ENCODE measurements around the gene ZNF641. TPM values are rescaled to one million over a fixed set of nuclear protein-coding genes. Genes with fewer than 3 reads are reported as not detected.

Gene ZNF641
- total and polyA plus RNA-seq, 4 donors, result 3.0 to 15.8 (median 6.1) TPM

Small RNA genes lying within 50 kb of the gene (small RNA-seq; reads per million reads assigned to genes)
- not detected for gene AC024257.2

Other genes with a start within 250 kb of the ZNF641 start
- gene SENP1, start 244.8 kb downstream of the ZNF641 start, total RNA-seq, result 10 to 100 TPM in 1 of 2 donors, 1 to 10 TPM in 1; 6.4 to 11.7 TPM
- gene SENP1, start 244.8 kb downstream of the ZNF641 start, polyA plus RNA-seq, result 1 to 10 TPM; 1.4 to 2.1 TPM
- gene PFKM, start 231.6 kb downstream of the ZNF641 start, total RNA-seq, result 10 to 100 TPM in 1 of 2 donors, 1 to 10 TPM in 1; 6.4 to 23.9 TPM
- gene PFKM, start 231.6 kb downstream of the ZNF641 start, polyA plus RNA-seq, result 1 to 10 TPM; 4.5 to 5.2 TPM
- 10 to 100 TPM; 17.0 to 17.7 TPM for gene ASB8, start 193.4 kb downstream of the ZNF641 start, total RNA-seq
- 10 to 100 TPM; 18.6 to 23.5 TPM for gene ASB8, start 193.4 kb downstream of the ZNF641 start, polyA plus RNA-seq
- under 1 TPM in 1 of 2 donors, not detected in 1; 0.08 TPM for gene CCDC184, start 167.3 kb downstream of the ZNF641 start, total RNA-seq
- gene CCDC184, start 167.3 kb downstream of the ZNF641 start, polyA plus RNA-seq, result under 1 TPM; 0.07 to 0.13 TPM
- gene OR10AD1, start 147.6 kb downstream of the ZNF641 start, total RNA-seq, result not detected
- gene OR10AD1, start 147.6 kb downstream of the ZNF641 start, polyA plus RNA-seq, result not detected
- gene ANP32D, start 121.6 kb upstream of the ZNF641 start, total RNA-seq, result not detected
- not detected for gene ANP32D, start 121.6 kb upstream of the ZNF641 start, polyA plus RNA-seq
- not detected for gene C12orf54, start 131.6 kb upstream of the ZNF641 start, total RNA-seq
- not detected for gene C12orf54, start 131.6 kb upstream of the ZNF641 start, polyA plus RNA-seq
- gene OR8S1, start 174.7 kb upstream of the ZNF641 start, total RNA-seq, result not detected
- not detected for gene OR8S1, start 174.7 kb upstream of the ZNF641 start, polyA plus RNA-seq
- not detected for gene LALBA, start 219.1 kb upstream of the ZNF641 start, total RNA-seq
- not detected for gene LALBA, start 219.1 kb upstream of the ZNF641 start, polyA plus RNA-seq

Measured in liver (tissue), 5 donors.